ENCODE results near the gene SRGN. TPM values are rescaled to one million over a fixed set of nuclear protein-coding genes. Genes with fewer than 3 reads are reported as not detected.
"Not testable (repeated sequence)": the region's sequence is repeated elsewhere in the genome, so short reads cannot be mapped to it uniquely, and the experiment has no call there.

Gene SRGN, protein sequence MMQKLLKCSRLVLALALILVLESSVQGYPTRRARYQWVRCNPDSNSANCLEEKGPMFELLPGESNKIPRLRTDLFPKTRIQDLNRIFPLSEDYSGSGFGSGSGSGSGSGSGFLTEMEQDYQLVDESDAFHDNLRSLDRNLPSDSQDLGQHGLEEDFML
- total RNA-seq = 100 to 1,000 TPM in 3 of 4 donors, 10 to 100 TPM in 1; 90.0 to 313 (median 105) TPM

DNA sequence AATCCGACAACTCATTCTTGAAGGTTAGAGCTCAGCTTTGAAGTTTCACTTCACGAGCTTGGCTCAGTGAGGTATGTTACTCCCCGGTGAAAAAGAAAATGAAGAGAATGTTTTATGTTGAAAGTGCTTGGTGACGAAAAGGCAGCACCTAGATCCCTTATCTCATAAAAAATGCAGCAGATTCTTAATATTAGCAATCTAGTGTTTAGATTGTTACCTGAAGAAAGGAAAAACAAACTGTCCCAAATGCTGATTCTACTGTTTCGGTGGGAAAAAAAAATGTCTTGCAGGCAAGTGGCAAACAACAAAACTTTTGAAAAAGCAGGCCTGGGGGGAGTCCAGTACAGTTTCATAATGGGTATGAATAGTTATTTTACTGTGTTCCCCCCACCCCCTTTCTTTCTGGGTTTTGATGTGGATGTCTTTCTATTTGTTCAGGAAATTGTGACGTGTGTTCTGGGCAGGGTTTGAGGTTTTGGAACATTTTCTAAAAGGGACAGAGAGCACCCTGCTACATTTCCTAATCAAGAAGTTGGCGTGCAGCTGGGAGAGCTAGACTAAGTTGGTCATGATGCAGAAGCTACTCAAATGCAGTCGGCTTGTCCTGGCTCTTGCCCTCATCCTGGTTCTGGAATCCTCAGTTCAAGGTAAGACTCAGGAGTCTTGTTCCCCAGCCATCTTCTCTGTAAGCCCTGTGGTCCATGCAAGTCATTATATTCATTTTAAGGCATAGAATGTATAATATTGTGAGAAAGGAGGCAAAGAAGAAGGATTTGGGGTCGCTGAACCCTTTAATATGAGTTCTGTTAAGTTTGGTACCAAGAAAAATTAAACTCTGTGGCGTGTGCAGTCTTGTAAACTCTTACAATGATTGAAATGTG, at the start of gene SRGN:
Gene SRGN, plus strand, starts transcription at position 514 of the 881 bp plus-strand sequence. Its CDS starts 55 bp downstream, at position 569.
- Histone ChIP-seq H3K9me3 (no peaks in the 10 kb centered on the region), H3K4me3 (peak within 1 kb of the TSS; percentile 24 to 50 (median 38)), H3K4me1 (peaks cover 0 to 13% (median 2%) of the 10 kb centered on the region in 4 donors), H3K27ac (peak within 1 kb of the TSS; percentile 77 to 90 (median 87)), H3K27me3 (no peaks in the 10 kb centered on the region), H3K36me3 (no peaks in the 10 kb centered on the region)
- peak; percentile 54 to 91 for DNase-seq (ENCODE audit: low spot score in 2 of 2)
- WGBS, 2 donors = 40 to 48% methylated on average over 10 of the region's 10 CpGs
- TF ChIP-seq, protein P1, sequence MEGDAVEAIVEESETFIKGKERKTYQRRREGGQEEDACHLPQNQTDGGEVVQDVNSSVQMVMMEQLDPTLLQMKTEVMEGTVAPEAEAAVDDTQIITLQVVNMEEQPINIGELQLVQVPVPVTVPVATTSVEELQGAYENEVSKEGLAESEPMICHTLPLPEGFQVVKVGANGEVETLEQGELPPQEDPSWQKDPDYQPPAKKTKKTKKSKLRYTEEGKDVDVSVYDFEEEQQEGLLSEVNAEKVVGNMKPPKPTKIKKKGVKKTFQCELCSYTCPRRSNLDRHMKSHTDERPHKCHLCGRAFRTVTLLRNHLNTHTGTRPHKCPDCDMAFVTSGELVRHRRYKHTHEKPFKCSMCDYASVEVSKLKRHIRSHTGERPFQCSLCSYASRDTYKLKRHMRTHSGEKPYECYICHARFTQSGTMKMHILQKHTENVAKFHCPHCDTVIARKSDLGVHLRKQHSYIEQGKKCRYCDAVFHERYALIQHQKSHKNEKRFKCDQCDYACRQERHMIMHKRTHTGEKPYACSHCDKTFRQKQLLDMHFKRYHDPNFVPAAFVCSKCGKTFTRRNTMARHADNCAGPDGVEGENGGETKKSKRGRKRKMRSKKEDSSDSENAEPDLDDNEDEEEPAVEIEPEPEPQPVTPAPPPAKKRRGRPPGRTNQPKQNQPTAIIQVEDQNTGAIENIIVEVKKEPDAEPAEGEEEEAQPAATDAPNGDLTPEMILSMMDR (IDR thresholded peaks at IDR 0.05) = peak in 1 of 5 experiments; percentile 8
- TF ChIP-seq POLR2A (IDR thresholded peaks at IDR 0.05) = peak; percentile 64 to 75
- peak; percentile 77 to 96 for TF ChIP-seq EP300 (IDR thresholded peaks at IDR 0.05)

GRCh38 chr10:69040904-69041303, 47.0 kb upstream of the SRGN start:
- not testable (repeated sequence) for H3K4me1 ChIP-seq

DNA sequence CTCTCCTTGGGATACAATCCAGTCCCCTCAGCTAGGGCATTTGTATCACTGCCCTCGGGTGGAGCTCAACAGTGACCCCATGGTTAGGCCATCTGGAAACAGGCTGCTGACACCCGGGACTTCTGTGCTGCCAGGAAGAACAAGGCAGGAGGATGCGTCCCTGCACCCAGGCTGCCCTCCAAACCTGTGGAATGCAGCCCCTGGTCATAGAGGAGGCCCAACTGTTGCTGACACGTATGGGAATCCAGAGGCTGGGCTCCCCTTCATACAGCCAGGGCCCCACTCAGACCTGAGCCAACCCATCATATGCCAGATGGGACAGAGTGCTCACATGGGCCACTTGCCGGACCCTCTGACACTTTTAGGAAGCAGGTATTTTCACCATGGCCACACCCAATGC, 45.5 kb upstream of the SRGN start:
- no peak overlapping the region for H3K4me3 ChIP-seq
- peaks cover 0 to 3% (median 0%) of the 10 kb centered on the region in 4 donors for H3K4me1 ChIP-seq
- H3K27me3 ChIP-seq = no peaks in the 10 kb centered on the region
- 70 to 88% methylated on average over 1 to 5 of the region's 5 CpGs for WGBS, 2 donors
- DNase-seq (ENCODE audit: low spot score in 2 of 2) = no peak
- H3K9me3 ChIP-seq = no peaks in the 10 kb centered on the region
- H3K36me3 ChIP-seq = no peaks in the 10 kb centered on the region
- no peak overlapping the region for H3K27ac ChIP-seq
- TF ChIP-seq EP300 (IDR thresholded peaks at IDR 0.05) (no peak), POLR2A (IDR thresholded peaks at IDR 0.05) (no peak)
- TF ChIP-seq, protein P1 (IDR thresholded peaks at IDR 0.05) = no peak

More at GRCh38 chr10:69040904-69041303, 47.0 kb upstream of the SRGN start:
- not testable (repeated sequence) for H3K36me3 ChIP-seq; DNase-seq (ENCODE audit: low spot score in 2 of 2); H3K27ac ChIP-seq; H3K4me3 ChIP-seq; H3K9me3 ChIP-seq; H3K27me3 ChIP-seq
- 68 to 74% methylated on average over 5 of the region's 5 CpGs for WGBS, 2 donors

- no peaks in the 10 kb centered on the region for H3K27me3 ChIP-seq
- H3K4me1 ChIP-seq = peaks cover 0 to 3% (median 0%) of the 10 kb centered on the region in 4 donors
- H3K4me3 ChIP-seq = no peak overlapping the region
- no peaks in the 10 kb centered on the region for H3K9me3 ChIP-seq
- no peak overlapping the region for H3K27ac ChIP-seq
- 95% methylated on average over 6 of the region's 6 CpGs for WGBS, 2 donors
- TF ChIP-seq POLR2A (IDR thresholded peaks at IDR 0.05) (no peak), EP300 (IDR thresholded peaks at IDR 0.05) (no peak)
- TF ChIP-seq, protein P1 (IDR thresholded peaks at IDR 0.05) = no peak
- H3K36me3 ChIP-seq = no peaks in the 10 kb centered on the region
- no peak for DNase-seq (ENCODE audit: low spot score in 2 of 2)
These were observed 45.1 kb upstream of the SRGN start for GRCh38 chr10:69042838-69043237.

DNA sequence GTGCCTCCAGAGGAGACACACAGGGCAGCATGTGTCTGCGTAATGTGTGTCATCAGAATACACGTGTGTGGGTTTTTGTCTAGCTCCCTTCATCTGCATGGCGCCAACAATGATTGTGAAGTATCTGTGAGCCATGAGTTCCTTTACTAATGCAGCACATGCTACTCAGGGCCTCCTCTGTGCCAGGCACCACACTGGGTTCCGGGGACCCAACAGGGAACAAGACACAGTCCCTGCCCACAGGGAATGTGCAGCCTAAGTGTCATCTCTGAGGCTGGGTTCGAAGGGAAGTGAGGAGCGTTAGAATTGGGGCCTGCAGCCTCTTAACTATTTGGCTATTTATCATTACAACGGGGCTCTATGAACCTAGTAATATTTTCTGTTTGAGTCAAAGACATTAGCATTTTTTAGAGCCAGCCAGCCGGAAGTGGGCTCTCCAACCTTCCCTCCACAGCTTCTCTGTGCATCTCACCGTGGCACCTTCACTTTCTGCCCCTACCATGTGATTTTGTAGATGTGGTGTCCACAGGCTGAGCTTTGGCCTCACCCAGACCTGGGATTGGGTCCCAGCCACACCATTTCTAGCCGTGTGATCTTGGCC, 43.9 kb upstream of the SRGN start:
- Histone ChIP-seq H3K9me3 (no peaks in the 10 kb centered on the region), H3K27me3 (no peaks in the 10 kb centered on the region), H3K36me3 (no peaks in the 10 kb centered on the region), H3K27ac (peak overlapping the region in 2 of 4 donors; percentile 8 to 75), H3K4me3 (no peak overlapping the region), H3K4me1 (peaks cover 0 to 3% (median 0%) of the 10 kb centered on the region in 4 donors)
- TF ChIP-seq, protein P1 (IDR thresholded peaks at IDR 0.05) = no peak
- TF ChIP-seq EP300 (IDR thresholded peaks at IDR 0.05) (no peak), POLR2A (IDR thresholded peaks at IDR 0.05) (no peak)
- DNase-seq (ENCODE audit: low spot score in 2 of 2) = no peak
- WGBS, 2 donors = 58 to 76% methylated on average over 10 of the region's 10 CpGs

Data from tibial nerve (tissue), 4 donors.